Anterior cingulate cortex (tissue), 58 donors: ENCODE data around the gene TENM4.

Source experiments
- DNase-seq, 58 donors: peaks; one replicate each; lab custom pipeline; 2025; lab: John Stamatoyannopoulos, UW

The TENM4 gene

DNA sequence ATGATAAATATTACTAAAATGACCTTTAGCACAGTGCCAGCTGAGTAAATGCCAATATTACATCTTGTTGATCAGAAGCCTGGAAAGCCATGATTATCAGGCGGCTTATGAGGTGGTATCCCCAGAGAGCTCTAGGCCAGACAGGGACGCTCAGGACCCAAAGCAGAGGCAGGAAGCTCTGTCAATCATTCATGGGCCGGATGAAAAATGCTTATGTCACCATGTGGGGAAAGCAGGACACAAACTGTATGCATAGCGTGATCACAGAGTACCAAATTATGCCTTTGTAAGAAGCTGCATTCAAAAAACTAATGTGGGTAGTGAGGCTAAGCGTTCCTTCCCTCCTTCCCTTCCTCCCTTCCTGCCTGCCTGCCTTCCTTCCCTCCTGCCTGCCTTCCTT, 82.6 kb downstream of the TENM4 start:
- DNase-seq = no peak

GRCh38 chr11:79353706-79354105, 87.1 kb downstream of the TENM4 start:
- DNase-seq = no peak

GRCh38 chr11:79352349-79352703, 88.5 kb downstream of the TENM4 start:
- DNase-seq = no peak

GRCh38 chr11:79348976-79349682, 91.7 kb downstream of the TENM4 start:
- no peak for DNase-seq

DNA sequence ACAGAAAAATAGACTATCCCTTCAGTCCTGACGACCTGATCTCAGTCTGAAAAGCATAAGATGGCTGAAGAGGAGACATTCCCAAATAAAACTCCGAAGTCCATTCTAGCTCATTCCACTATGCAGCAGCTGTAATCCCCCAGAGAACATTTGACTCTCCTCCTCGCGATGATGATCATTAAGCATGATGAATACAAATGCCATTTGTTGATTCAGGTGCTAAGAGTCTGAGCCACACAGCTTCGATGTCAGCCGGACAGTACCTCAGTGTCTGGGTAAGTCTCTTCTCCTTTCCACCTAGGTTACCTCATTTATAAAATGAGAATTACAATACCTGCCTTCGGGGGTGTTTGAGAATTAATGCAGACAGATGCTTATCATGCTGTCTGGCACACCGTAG, 94.8 kb downstream of the TENM4 start:
- DNase-seq = no peak

GRCh38 chr11:79344753-79345294, 96.0 kb downstream of the TENM4 start:
- no peak for DNase-seq

GRCh38 chr11:79342686-79343085, 98.1 kb downstream of the TENM4 start:
- DNase-seq = no peak

DNA sequence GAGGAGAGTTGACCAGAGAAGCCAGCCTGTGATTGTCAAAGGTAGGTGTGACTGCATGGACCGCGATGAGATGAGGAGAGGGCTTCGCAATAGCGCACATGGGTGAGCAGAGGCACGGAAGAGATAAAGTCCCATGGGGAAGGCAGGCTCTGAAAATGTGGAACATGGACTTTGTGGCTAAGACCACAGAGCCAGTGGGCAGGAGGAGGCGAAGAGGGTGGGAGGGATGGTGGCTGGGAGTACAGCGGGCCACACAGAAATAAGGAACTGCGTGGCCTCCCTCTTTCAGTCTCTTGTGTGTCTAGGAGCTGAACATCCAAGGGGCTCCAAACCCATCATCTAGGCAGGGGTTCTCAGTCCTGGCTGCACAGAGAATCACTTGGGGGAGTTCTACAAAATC, 98.6 kb downstream of the TENM4 start:
- DNase-seq = no peak

GRCh38 chr11:79340535-79340934, 100.3 kb downstream of the TENM4 start:
- DNase-seq = no peak

GRCh38 chr11:79336797-79337517, 103.9 kb downstream of the TENM4 start:
- no peak for DNase-seq

DNA sequence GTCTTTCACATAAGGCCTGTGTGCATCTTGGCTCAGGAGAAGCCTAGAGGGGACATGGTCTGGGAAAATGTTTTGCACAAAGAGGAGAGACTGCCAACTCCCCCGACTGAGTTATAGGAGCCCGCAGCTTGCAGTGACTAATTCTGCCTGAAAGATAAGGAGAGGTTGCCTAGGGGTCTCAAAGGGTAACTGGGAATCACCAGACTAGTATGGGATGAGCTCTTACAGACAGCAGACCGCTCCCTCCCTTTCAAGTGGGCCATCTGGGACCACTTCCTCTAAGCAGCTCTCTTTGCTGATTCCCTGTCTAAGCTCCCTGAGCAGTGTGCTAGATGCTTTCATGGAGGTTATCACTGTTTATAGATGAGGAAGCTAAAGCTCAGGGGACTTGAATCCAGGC, 105.1 kb downstream of the TENM4 start:
- DNase-seq = no peak

- no peak for DNase-seq
Measured at GRCh38 chr11:79333355-79333754, 107.5 kb downstream of the TENM4 start.

DNA sequence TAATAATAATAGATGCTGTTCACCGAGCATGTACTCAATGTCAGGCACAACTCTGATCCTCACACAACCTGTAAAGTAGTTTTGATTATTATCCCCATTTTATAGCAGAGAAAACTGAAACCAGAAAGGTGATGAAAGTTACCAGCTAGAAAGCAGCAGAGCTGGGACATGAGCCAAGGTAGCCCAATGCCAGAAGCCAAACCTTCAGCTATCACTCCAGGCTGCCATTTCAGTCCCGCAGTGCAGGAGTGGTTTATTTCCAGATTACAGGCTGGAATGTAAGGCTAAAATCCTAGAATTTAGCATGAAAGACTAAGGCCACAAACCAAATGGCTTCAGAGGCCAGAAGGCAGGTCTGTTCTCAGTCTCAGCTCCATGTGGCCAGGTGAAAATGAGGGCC, 108.8 kb downstream of the TENM4 start:
- no peak for DNase-seq

DNA sequence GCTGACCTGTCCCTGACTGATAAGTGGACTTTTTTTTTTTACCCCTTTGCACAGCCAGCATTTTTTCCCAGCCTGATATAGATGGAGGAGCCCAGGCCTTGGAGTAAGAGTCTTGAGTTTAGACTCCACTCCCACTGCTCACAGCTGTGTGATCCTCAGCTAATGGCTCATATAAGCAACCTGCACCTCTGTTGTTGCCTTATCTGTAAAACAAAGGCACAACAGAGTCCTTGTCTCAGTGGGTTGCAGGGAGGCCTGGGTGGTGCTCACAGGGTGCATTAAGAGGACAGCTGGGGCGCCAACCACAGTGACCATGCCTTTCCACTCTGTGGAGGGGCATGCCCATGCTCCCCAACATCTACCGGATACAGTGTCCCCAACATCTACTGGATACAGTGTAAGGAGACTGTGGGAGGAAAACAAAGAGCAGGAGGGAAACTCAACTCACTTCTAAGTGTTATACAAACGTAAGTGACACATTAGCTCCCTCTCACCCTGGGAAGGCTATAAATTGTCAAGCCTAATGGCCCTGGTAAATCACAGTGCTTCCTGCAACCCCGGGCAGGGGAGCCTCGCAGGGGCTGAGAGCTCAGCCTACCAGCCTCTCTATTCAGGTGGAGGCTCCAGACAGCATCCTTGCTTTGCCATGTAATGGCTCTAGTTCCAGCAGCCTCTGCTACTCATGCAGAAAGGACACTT, 109.5 kb downstream of the TENM4 start:
- DNase-seq = no peak

GRCh38 chr11:79330651-79331050, 110.2 kb downstream of the TENM4 start:
- no peak for DNase-seq

DNA sequence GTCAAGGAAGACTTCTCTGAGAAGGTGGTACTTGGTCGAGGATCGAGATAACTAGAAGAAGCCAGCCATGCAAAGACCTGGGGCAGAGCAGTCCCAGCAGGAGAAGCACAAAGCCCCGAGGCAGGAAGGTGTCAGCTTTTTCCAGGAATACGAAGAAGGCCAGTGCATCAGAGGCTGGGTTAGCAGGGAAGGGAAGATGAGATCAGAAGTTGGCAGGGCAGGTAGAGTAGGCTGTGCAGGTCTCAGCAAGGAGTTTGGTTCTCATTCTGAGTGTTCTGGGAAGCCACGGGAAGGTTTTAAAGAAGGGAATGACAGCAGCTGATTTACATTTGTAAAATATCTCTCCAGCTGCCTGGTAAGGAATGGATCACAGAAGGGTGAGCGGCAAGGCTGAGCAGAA, 111.3 kb downstream of the TENM4 start:
- DNase-seq = no peak

GRCh38 chr11:79328402-79328801, 112.4 kb downstream of the TENM4 start:
- no peak for DNase-seq

DNA sequence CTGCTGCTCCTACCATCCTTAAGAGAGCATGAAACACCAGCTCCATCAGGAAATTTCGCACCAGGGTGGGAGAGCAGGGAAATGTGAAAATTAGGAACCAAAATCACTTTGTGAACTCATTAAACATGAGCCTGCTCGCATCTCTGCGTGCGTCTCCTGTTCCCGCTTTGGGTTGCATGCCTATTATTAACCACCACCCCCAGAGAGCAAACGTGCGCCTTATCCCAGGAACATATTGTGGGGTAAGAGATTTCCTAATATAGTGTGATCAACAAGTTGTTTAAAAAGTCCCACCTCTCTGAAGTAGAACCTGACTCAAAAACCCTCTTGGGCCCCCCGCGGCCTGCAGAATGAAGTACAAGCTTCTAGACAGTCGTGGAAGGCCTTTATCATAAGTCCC, 115.0 kb downstream of the TENM4 start:
- DNase-seq = peak in 1 of 58 donors; percentile 7

DNA sequence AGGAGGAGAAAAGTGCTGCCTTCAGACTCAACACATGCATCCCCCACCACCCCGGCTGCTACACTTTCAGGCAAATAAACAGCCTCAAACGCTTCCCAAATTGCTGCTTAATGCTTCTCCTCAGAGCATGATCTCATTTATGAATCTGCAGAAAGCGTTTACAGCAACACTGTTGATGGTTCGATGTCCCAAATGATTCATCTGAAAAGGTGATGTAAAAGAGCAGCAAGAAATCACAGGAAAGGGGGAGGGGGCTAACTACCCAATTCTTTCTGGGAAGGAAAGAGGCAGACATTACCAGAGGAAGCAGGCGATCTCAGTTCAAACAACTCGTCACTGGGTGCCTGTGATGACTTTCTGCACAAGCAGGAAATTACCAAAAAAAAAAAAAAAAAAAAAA, 119.6 kb downstream of the TENM4 start:
- DNase-seq = no peak

DNA sequence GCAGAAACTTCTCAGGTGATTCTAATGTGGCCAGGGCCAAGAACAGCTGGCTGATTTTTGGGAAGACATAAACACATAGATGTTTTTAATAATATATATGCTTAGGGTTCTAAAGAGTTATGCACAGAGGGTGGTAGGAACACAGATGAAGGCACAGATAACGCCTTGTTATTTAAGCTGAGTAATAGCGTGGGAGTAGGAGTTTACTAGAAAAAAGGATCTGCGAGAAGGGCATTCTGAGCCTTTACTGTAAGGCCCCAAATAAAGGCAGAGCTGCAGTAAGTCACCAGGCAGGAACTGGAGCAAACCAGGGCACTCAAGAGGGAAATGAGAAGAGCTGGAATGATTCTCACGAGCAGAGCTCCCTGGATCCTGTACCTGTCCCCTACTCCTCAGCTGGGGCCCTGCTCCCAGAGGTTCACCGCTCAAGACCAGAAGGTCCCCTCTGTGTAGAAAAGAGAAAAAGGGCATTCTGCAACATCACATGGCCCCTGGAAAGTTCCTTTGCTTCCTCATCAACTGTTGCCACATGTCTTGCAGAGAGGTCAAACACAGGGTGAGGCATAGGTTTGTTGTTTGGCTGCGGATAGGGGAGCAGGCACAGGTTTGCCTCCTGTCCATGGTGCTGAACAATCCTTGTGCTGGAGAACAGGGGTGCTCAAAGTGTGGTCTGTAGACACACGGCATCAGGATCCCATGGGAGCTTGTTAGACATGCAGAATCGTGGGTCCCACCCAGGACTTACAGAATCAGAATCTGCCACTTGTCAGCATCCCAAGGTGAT, 125.7 kb downstream of the TENM4 start:
- DNase-seq = no peak

GRCh38 chr11:79313530-79313913, 127.3 kb downstream of the TENM4 start:
- DNase-seq = peak in 23 of 58 donors; percentile 6 to 76 (median 28)
